Fibroblast of villous mesenchyme (primary cell): ENCODE data around the gene METTL23. TPM values are rescaled to one million over a fixed set of nuclear protein-coding genes. Genes with fewer than 3 reads are reported as not detected.

ENCODE experiments used
- DNase-seq: peaks from one replicate; pipeline ENCODE4 v3.0.0-alpha.2; 2010; ENCODE audit warnings: low read depth
- H3K4me3 ChIP-seq: 2 replicates; pipeline ENCODE4 v1.5.1; 2011; ENCODE audit warnings: low read depth, mild to moderate bottlenecking, low read length
- total RNA-seq: library from RNA; depleted of rRNA; stranded (reverse); fragments of >200 nt; gene quantifications from 2 replicates; pipeline ENCODE4 v1.2.3, GENCODE V29; 2012
- TF ChIP-seq, protein P1 (sequence below): IDR thresholded peaks from 2 replicates; pipeline ENCODE4 v1.5.1; 2012; ENCODE audit warnings: low read depth, mild to moderate bottlenecking, low read length; ENCODE audit not compliant: insufficient read depth

Gene METTL23
- total RNA-seq, 1 donor = 30.2 TPM

DNA sequence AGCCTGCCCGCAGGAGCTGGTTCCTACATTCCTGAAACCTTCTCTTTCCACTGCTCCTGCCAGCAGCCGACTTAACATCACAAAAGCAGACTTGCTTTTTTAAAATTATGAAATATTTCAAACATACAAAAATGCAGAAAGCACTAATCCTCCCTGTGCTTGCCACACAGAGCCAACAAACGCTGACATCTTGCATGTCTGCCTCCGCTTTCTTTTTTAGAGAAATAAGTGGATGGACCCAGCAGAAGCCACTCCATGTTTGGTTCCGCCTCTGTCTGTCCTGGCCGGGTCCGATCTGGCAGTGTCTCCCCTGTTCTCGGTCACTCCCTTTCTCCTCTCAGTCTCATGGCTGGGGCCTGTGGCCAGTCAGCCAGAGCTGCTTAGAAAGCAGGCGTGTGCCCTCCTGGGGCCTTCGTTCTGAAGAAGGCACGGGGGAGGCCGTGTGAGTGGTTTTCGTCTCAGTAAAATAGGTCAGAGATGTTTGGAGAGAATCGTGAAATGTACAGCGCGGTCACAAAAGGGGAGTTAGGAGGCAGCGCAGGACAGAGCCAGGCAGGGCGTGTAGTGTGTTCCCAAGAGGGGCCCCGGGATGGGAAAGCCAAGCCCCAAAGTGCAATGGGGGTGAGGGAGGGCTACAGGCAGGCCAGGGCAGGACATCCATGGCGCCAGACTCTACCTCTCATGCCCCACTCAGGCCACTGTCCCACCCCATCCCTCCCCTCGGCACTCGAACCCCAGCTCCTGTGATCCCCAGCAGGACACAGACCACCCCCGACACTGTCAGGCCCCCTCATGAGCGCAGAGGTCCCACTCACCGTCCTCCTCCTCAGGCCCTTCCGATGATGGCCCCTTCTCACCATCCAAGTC, 39.1 kb upstream of the METTL23 start:
- H3K4me3 ChIP-seq = no peak overlapping the region
- DNase-seq = peak; percentile 88
- TF ChIP-seq, protein P1, sequence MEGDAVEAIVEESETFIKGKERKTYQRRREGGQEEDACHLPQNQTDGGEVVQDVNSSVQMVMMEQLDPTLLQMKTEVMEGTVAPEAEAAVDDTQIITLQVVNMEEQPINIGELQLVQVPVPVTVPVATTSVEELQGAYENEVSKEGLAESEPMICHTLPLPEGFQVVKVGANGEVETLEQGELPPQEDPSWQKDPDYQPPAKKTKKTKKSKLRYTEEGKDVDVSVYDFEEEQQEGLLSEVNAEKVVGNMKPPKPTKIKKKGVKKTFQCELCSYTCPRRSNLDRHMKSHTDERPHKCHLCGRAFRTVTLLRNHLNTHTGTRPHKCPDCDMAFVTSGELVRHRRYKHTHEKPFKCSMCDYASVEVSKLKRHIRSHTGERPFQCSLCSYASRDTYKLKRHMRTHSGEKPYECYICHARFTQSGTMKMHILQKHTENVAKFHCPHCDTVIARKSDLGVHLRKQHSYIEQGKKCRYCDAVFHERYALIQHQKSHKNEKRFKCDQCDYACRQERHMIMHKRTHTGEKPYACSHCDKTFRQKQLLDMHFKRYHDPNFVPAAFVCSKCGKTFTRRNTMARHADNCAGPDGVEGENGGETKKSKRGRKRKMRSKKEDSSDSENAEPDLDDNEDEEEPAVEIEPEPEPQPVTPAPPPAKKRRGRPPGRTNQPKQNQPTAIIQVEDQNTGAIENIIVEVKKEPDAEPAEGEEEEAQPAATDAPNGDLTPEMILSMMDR = no peak

DNA sequence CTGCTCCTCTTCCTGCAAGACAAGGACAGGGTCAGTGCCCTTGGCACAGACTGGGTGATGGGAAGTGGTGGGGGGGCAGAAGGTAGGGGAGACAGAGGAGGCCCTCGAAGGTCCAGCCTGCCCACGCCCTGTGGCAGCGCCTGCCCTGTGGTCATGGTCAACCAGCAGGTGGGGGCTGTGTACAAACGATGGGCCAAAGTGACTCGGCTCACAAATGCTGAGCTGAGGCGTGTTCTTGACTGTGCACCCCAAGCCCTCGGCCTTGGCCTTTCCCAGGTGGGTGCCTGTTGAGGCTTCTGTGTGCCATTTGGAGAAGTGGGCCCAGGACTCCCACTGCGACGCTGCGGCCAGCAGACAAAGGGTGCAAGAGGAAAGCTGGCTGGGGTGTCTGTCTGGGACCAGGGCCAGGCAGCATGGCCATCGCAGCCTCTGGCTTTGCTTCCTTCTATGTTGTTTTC, 38.4 kb upstream of the METTL23 start:
- H3K4me3 ChIP-seq = no peak overlapping the region
- TF ChIP-seq, protein P1 = peak; percentile 12
- DNase-seq = no peak

DNA sequence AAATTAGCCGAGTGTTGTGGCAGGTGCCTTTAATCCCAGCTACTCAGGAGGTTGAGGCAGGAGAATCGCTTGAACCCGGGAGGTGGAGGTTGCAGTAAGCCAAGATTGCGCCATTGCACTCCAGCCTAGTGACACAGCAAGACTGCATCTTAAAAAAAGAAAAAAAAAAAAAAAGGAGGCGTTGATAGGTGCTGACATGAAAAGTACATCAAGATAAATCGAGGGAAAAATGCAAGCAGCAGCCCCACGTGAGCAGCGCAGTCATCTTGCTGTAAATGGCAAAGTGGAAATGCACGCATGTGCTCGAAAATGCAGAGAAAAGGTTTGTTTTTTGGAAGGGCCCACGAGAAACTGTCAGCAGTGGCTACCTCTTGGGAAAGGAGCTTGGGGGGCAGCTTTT, 36.8 kb upstream of the METTL23 start:
- TF ChIP-seq, protein P1 = no peak
- no peak overlapping the region for H3K4me3 ChIP-seq
- peak; percentile 71 for DNase-seq

DNA sequence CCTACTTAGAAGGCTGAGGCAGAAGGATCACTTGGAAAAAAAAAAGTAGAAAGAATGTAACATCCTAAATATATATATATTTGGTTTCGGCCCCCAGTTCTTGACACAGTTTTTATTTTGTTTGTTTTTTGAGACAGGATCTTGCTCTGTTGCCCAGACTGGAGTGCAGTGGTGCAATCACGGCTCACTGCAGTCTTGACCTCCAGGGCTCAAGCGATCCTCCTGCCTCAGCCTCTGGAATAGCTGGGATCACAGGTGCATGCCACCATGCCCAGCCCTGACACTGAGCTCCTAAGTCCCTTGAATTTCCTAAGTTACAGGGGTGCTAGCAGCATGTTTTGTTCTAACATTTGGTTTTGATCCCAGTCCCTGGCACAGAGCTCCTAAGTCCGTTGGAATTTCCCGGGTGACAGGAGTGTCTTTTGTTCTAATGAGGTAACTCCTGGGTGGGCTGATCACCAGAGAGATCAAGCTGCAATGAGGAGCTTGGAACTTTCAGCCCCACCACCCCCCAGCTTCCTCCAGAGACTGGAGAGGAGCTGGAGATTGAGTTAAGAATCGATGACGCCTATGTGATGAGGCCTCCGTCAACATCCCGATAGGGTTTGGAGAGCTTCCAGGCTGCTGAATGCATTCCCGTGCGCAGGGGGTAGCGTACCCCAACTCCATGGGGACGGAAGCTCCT, 35.9 kb upstream of the METTL23 start:
- H3K4me3 ChIP-seq = no peak overlapping the region
- TF ChIP-seq, protein P1 = no peak
- no peak for DNase-seq

- DNase-seq = no peak
- no peak overlapping the region for H3K4me3 ChIP-seq
- TF ChIP-seq, protein P1 = no peak
Measured at GRCh38 chr17:76691379-76692191, 35.1 kb upstream of the METTL23 start.

GRCh38 chr17:76695059-76695831, 31.4 kb upstream of the METTL23 start:
- no peak for DNase-seq
- no peak overlapping the region for H3K4me3 ChIP-seq
- TF ChIP-seq, protein P1 = no peak
